Smooth muscle cell (in vitro differentiated cells): ENCODE measurements around the gene FNDC3B. TPM values are rescaled to one million over a fixed set of nuclear protein-coding genes. Genes with fewer than 3 reads are reported as not detected.

Experiments used
- DNase-seq: peaks from one replicate; lab custom pipeline; 2025; ENCODE audit not compliant: unreplicated experiment; lab: John Stamatoyannopoulos, UW
- H2AFZ ChIP-seq: fragments of 200-600 bp; sonication (generic); 2 replicates; pipeline ENCODE4 v1.6.0; 2016; ENCODE audit warnings: antibody characterized with exemption, low read depth, mild to moderate bottlenecking
- H3F3A ChIP-seq: fragments of 200-600 bp; sonication (generic); 2 replicates; pipeline ENCODE4 v1.6.0; 2017; ENCODE audit warnings: antibody characterized with exemption, low read depth
- H3K27ac ChIP-seq: fragments of 200-600 bp; sonication (generic); 2 replicates; pipeline ENCODE4 v1.5.1; 2016; ENCODE audit warnings: low read depth, mild to moderate bottlenecking
- H3K27me3 ChIP-seq: fragments of 200-600 bp; sonication (generic); 2 replicates; pipeline ENCODE4 v1.6.1; 2016; ENCODE audit warnings: low read depth, mild to moderate bottlenecking
- H3K36me3 ChIP-seq: fragments of 200-600 bp; sonication (generic); 2 replicates; pipeline ENCODE4 v1.5.1; 2016; ENCODE audit warnings: low read depth
- H3K4me1 ChIP-seq: fragments of 200-600 bp; sonication (generic); 2 replicates; pipeline ENCODE4 v1.5.1; 2016; ENCODE audit warnings: low read depth
- H3K4me2 ChIP-seq: fragments of 200-600 bp; sonication (generic); 2 replicates; pipeline ENCODE4 v1.6.0; 2016; ENCODE audit warnings: mild to moderate bottlenecking
- H3K4me3 ChIP-seq: fragments of 200-600 bp; sonication (generic); 2 replicates; pipeline ENCODE4 v1.5.1; 2016; ENCODE audit warnings: mild to moderate bottlenecking
- H3K79me2 ChIP-seq: fragments of 200-600 bp; sonication (generic); 2 replicates; pipeline ENCODE4 v1.6.0; 2016; ENCODE audit warnings: low read depth, mild to moderate bottlenecking
- H3K9ac ChIP-seq: fragments of 200-600 bp; sonication (generic); 2 replicates; pipeline ENCODE4 v1.6.0; 2016; ENCODE audit warnings: low read depth
- H3K9me3 ChIP-seq: fragments of 200-600 bp; sonication (generic); replicated peaks from 2 replicates; pipeline ENCODE4 v1.5.1; 2016; ENCODE audit warnings: low read depth
- H4K20me1 ChIP-seq: fragments of 200-600 bp; sonication (generic); 2 replicates; pipeline ENCODE4 v1.6.0; 2016; ENCODE audit warnings: low read depth
- CTCF ChIP-seq: fragments of 200-600 bp; sonication (generic); IDR thresholded peaks from 2 replicates; pipeline ENCODE4 v1.5.1; 2017; ENCODE audit warnings: borderline replicate concordance, mild to moderate bottlenecking, antibody characterized with exemption; ENCODE audit not compliant: insufficient read depth, poor library complexity, severe bottlenecking
- WGBS: methylation state at CpG from one replicate; pipeline ENCODE4 v1.1.7; 2016; ENCODE audit warnings: low lambda C conversion rate; 5-methylcytosine and 5-hydroxymethylcytosine counted together
- polyA plus RNA-seq: library from polyadenylated mRNA; unstranded; fragments of >200 nt; fragmentation: Nextera tagmentation; extraction: Ambion mirVana; gene quantifications from 2 replicates; pipeline ENCODE4 v1.2.1, GENCODE V29; 2016
- total RNA-seq: library from RNA; depleted of rRNA; stranded (reverse); fragments of >200 nt; gene quantifications from 2 replicates; pipeline ENCODE4 v1.2.3, GENCODE V29; 2014

FNDC3B gene
- total and polyA plus RNA-seq, 2 experiments from 2014 or later: 149 to 294 TPM

GRCh38 chr3:172290457-172290856 lies 251.1 kb downstream of the FNDC3B start:
- H4K20me1 ChIP-seq: peaks cover 99% of the 10 kb centered on the region
- WGBS: 81% methylated on average over 7 of the region's 7 CpGs
- H3K9ac ChIP-seq: no peak overlapping the region
- H3K27me3 ChIP-seq: no peaks in the 10 kb centered on the region
- H3K4me1 ChIP-seq: peaks cover 11% of the 10 kb centered on the region
- H3K36me3 ChIP-seq: peaks cover 12% of the 10 kb centered on the region
- no peak overlapping the region for H3K4me2 ChIP-seq
- no peak overlapping the region for H3K4me3 ChIP-seq
- no peak for TF ChIP-seq CTCF
- DNase-seq: no peak
- H3K79me2 ChIP-seq: peaks cover 99% of the 10 kb centered on the region
- H3F3A ChIP-seq: peaks cover 34% of the 10 kb centered on the region
- peak overlapping the region; percentile 88 for H3K27ac ChIP-seq
- H2AFZ ChIP-seq: no peak overlapping the region
- H3K9me3 ChIP-seq: no peaks in the 10 kb centered on the region

GRCh38 chr3:172291650-172292049 lies 252.3 kb downstream of the FNDC3B start:
- Histone ChIP-seq H4K20me1 (peaks cover 99% of the 10 kb centered on the region), H3K79me2 (peaks cover 96% of the 10 kb centered on the region)
- TF ChIP-seq CTCF: no peak

GRCh38 chr3:172292422-172292821 lies 253.0 kb downstream of the FNDC3B start:
- Histone ChIP-seq H3K9ac (no peak overlapping the region), H3K27ac (peak overlapping the region; percentile 88), H3K4me1 (no peaks in the 10 kb centered on the region), H4K20me1 (peaks cover 95% of the 10 kb centered on the region), H3K79me2 (peaks cover 95% of the 10 kb centered on the region), H3K4me2 (no peak overlapping the region), H3K4me3 (no peak overlapping the region), H3K27me3 (no peaks in the 10 kb centered on the region), H3K36me3 (peaks cover 10% of the 10 kb centered on the region), H3K9me3 (no peaks in the 10 kb centered on the region), H3F3A (peaks cover 24% of the 10 kb centered on the region), H2AFZ (no peak overlapping the region)
- DNase-seq: no peak
- no peak for TF ChIP-seq CTCF
- 95% methylated on average over 2 of the region's 2 CpGs for WGBS

More at GRCh38 chr3:172291650-172292049, 252.3 kb downstream of the FNDC3B start:
- Histone ChIP-seq H3K4me3 (no peak overlapping the region), H3K4me1 (no peaks in the 10 kb centered on the region), H3K9me3 (no peaks in the 10 kb centered on the region), H3K4me2 (no peak overlapping the region), H3F3A (peaks cover 29% of the 10 kb centered on the region), H3K36me3 (peaks cover 10% of the 10 kb centered on the region), H3K27ac (peak overlapping the region; percentile 88), H3K9ac (no peak overlapping the region), H2AFZ (no peak overlapping the region), H3K27me3 (no peaks in the 10 kb centered on the region)
- 87% methylated on average over 3 of the region's 3 CpGs for WGBS
- DNase-seq: no peak

- H3K79me2 ChIP-seq: peaks cover 93% of the 10 kb centered on the region
- WGBS: 100% methylated on average over 2 of the region's 2 CpGs
Observed at GRCh38 chr3:172293093-172293492, 253.7 kb downstream of the FNDC3B start.

More at GRCh38 chr3:172293093-172293492, 253.7 kb downstream of the FNDC3B start:
- DNase-seq: no peak
- no peaks in the 10 kb centered on the region for H3K27me3 ChIP-seq
- TF ChIP-seq CTCF: no peak
- no peak overlapping the region for H3K9ac ChIP-seq
- no peak overlapping the region for H2AFZ ChIP-seq
- H3K4me1 ChIP-seq: no peaks in the 10 kb centered on the region
- peaks cover 10% of the 10 kb centered on the region for H3K36me3 ChIP-seq
- no peak overlapping the region for H3K4me2 ChIP-seq
- no peaks in the 10 kb centered on the region for H3K9me3 ChIP-seq
- H4K20me1 ChIP-seq: peaks cover 93% of the 10 kb centered on the region
- H3F3A ChIP-seq: peaks cover 21% of the 10 kb centered on the region
- no peak overlapping the region for H3K4me3 ChIP-seq
- peak overlapping the region; percentile 88 for H3K27ac ChIP-seq
